ELF-1 (cell line): ENCODE data around the gene CEACAM16.

Experiments used
- DNase-seq: peaks from one replicate; pipeline ENCODE4 v3.0.0-alpha.2; 2016; ENCODE audit warnings: low read depth, low spot score

CEACAM16 gene

DNA sequence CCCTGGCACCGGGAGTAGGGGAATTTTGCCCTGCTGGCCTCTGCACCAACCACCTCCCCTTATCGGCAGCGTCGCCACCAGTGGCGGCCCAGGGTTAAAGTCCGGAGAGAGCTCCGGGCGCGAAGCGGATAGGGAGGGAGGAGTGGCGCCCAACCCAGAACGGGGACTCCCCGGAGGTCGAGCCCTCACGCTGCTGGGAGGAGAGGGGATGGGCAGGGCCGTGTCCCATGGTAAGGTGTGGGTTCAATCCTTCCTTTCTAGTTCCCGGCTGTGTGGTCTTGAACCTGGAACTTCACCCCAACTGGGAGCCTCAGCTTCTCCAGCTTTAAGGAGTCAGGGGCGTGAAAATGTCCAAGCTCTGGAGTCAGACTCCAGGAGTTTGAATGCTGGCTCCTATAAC, 26.3 kb downstream of the CEACAM16 start:
- no peak for DNase-seq

DNA sequence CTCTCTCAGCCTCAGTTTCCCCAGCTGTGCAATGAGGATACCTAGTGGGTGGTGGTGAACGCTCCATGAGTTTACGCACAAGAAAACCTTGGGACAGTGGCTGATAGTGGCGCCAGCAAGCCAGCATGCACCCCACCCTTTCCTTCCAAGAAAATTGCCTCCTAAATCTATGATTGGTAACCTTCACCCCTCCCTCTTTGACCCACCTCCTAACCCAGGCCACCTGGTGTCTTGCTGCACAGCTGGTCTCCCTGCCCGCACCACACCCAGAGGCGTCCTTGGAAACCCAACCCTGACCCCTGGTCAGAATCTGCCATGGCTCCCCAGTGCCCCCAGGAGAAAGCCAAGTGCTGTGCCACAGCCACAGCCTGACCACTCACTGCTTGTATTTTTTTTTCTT, 26.7 kb downstream of the CEACAM16 start:
- no peak for DNase-seq

GRCh38 chr19:44726465-44726864, 27.5 kb downstream of the CEACAM16 start:
- DNase-seq, result no peak

GRCh38 chr19:44728178-44728577, 29.2 kb downstream of the CEACAM16 start:
- DNase-seq, result no peak

- no peak for DNase-seq
These were observed 30.6 kb downstream of the CEACAM16 start for GRCh38 chr19:44729516-44730033.

- no peak for DNase-seq
These were observed 32.1 kb downstream of the CEACAM16 start for GRCh38 chr19:44731081-44731480.

DNA sequence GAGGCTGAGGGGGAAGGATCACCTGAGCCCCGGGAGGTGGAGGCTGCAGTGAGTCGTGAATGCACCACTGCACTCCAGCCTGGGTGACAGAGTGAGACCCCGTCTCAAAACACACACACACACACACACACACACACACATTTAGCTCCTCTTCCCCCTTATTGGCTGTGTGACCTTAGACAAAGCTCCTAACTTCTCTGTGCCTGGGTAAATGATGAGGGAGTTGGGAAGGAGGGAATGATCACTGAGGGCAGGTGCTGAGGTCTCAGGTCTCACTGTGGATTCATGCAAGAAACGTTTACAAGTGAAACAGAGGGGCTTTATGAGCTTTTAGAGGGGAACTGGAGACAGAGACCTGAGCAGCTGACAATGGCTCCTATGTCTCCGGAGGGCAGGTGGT, 32.7 kb downstream of the CEACAM16 start:
- no peak for DNase-seq

DNA sequence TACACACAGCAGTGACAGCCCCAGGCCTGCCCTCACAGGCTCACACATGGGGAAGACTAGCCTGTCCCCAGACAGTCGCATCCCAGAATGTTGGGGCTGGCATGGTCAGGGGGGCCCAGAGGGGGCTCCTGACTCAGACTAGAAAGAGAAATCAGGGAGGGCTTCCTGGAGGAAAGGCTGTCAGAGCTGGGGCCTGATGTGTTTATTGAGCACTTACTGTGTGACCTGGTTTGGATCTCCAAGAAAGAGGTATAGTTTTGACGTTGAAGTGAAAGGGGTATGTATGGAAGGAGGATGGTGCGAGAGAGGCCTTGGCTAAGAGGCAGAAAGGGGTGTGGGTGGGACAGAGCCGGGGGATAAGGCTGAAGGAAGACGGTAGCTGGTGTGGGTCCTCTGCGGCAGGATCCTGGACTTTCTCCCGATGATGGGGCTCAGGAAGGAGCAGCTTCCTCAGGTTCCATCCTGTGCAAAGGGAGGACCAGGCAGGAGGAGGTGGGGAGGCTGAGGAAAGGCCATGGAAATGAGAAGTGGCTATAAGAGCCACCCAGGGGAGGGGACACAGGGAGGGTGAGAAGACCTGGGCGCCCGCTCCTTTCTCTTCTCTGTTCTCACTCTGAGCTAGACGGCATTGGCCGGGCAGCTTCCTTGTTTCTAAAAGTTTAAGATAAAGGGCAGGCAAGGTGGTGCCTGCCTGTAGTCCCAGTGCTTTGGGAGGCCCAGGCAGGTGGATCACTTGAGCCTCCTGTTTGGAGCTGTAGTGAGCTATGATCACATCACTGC, 33.5 kb downstream of the CEACAM16 start:
- peak; percentile 0 for DNase-seq

GRCh38 chr19:44734357-44734756, 35.4 kb downstream of the CEACAM16 start:
- DNase-seq, result no peak

- DNase-seq, result no peak
These were observed 36.1 kb downstream of the CEACAM16 start for GRCh38 chr19:44735011-44735410.

DNA sequence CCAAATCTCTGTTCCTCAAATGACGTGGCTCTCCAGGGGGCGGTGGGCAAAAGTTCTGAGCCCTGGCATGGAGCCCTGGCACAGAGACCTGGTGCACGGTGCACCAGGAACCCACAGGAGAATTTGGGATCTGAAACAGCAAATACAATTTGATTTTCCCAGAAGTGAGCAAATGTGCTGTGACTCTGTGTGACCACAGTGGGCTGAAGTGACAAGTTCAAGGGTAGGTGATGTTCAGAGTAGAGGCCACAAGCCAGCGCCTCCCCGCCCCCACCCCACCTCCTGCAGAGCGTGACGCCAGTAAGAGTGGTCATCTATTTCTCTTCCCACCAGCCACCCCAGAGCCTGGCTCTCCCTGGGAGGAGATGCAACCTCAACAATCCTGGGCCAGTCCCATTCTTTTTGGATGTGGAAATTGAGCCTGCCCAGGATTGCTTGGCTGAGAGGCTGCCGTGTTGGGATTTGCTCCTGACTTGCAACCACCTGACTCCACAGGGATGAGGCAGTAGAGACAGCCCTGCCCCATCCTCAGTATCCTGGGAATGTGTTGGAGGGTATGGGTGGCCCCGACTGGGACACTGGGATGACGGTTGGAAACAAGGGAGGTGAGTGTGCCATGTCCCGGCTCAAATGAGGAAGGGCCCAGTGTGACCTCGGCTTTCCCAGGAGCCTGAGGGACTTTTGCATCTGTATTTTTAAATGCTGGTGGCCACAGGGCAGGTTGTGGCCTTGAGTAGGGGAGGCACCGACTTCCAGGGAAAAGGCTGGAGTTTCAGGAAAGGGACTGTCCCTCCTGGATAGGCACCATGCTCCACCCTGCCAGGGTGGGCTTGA, 38.5 kb downstream of the CEACAM16 start:
- no peak for DNase-seq

- no peak for DNase-seq
These were observed 39.2 kb downstream of the CEACAM16 start for GRCh38 chr19:44738136-44738535.

DNA sequence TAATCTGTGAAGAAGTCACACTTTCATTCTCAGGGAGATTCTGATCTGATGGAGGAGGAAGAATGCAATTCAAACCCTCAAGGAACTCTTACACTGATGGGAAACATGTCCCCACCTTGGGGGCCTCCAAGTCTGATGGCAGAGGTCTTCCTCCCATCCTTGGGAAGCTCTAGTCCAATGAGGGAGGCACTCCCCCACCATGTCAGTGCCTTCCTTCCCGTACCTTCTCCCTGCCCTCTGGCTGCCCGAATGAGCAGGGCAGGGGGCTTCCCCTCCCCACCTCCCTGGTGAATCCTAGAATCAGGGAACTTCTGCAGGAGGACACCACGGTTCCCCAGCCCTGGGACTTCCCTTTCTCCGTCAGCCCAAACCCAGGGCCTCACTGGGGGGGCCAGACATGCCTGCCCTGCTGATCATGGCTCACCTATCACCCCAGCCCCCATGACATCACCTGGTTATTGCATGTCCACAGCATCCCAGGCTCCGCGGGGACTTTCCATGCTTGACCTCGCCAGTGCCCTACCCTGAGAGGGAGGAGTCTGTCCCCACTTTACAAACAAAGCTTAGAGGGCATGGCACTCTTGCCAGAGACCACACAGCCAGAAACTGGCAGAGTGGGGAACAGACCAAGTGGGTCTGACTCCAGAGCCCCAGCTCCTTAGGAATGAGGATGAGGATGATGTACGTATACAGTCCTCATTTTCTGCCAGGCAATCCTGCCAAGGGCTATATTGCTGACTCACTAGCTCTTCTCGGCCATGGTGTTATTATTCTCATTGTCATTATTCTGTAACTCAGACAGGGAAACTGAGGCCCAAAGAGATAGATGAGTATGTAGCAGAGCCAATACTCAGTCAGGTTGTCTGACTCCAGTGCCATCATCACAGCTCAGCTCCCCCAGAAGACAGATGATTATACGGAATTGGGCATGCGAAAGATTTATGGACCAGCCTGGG, 39.9 kb downstream of the CEACAM16 start:
- no peak for DNase-seq

DNA sequence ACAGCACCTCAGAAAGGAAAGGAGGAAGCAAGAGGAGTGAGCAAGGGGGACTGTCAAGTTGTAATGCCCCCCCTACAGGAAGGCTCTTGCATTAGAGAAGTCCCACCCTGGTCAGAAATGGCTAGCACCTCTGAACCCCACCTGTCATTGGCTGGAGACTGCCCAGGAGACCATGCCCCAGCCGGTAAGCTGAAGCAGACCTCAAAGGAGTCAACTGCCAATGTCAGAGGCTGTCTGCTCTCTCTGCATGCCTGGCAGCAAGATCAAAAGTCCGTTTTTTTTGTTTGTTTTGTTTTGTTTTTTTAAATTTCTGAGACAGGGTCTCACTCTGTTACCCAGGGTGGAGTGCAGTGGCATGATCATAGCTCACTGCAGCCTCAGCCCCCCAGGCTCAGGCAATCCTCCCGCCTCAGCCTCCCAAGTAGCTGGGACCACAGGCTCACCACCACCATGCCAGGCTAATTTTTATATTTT, 41.4 kb downstream of the CEACAM16 start:
- DNase-seq, result no peak

DNA sequence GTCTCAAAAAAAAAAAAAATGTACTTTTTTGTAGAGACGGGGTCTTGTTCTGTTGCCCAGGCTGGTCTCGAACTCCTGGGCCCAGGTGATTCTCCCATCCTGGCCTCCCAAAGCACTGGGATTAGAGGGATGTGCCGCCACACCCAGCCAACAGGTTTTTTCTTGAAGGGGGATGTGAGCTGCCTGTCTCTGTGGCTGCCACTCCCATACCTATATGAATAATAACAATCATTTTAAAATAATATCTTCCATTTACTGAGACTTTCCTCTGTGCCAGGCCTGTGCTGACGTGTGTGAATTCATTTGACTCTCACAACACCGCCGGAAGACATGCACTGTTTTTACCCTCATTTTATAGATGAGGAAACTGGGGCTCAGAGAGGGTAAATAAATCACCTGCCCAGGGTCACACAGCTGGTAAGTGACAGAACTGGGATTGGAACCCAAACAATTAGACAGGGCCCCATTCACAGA, 42.3 kb downstream of the CEACAM16 start:
- DNase-seq, result no peak

DNA sequence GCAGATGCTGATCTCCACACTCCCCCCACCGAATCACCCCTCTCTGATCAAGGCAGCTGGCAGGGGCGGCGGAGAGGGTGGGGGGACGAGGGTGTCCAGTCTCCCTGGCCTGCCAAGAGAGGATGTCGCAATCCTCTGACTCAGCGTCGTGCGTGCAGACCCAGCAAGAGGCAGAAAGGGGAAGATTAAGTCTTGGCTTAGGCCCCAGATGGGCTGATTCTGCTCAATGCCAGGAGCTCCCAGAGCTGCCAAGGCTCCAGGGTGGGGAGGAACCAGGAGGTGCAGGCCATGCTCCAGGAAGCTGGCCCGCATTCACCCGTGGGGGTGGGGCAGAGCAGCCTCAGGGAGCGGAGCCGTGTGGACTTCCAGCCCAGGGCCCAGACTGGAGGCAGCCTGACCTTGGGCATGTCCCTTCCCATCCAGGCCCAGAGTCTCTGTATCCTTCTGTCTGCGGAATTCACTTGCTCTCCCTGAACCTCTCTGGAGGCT, 42.9 kb downstream of the CEACAM16 start:
- DNase-seq, result peak; percentile 76

DNA sequence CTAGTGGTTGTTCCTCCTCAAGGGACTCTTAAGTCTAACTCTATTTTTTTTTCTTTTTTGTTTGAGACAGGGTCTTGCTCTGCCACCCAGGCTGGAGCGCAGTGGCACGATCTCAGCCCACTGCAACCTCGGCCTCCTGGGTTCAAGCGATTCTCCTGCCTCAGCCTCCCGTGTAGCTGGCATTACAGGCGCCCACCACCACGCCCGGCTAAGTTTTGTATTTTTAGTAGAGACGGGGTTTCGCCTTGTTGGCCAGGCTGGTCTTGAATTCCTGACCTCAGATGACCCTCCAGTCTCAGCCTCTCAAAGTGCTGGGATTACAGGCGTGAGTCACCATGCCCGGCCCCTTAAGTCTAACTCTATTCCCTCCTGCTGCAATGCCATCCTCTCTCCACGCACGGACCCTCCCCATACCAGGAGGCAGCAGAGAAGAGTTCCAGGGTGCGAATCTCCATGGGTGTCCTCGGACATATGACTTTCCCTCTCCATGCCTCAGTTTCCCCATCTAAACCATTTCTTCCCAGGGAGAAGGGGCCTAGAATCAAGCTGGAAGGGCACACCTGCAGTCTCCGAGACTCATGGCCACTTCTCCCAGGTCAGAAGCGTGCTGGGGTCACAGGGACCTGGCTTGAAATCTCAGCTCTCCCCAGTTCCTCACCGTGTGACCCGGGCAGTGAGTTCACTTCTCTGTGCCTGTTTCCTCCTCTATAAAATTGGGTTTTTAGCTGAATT, 43.5 kb downstream of the CEACAM16 start:
- DNase-seq, result no peak

DNA sequence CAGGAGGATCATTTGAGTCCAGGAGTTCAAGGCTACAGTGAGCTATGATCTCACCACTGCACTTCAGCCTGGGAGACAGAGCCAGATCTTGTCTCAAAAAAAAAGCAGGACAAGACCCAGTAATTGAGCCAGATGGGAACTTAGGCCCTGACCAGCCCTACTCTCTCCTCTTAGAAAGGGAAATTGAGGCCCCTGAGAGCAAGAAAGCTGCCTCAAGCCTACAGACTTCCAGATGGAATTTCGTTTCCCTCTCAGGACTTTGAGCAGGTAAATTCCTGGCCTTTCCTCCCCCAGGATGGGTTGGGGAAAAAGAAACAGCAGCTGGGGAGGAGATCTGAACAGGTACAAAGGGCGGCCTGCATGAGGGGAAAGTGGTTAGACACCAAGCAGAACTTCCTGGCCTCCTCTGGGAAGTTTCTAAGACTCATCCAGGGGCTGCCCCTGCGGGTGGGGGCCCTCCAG, 46.0 kb downstream of the CEACAM16 start:
- no peak for DNase-seq

DNA sequence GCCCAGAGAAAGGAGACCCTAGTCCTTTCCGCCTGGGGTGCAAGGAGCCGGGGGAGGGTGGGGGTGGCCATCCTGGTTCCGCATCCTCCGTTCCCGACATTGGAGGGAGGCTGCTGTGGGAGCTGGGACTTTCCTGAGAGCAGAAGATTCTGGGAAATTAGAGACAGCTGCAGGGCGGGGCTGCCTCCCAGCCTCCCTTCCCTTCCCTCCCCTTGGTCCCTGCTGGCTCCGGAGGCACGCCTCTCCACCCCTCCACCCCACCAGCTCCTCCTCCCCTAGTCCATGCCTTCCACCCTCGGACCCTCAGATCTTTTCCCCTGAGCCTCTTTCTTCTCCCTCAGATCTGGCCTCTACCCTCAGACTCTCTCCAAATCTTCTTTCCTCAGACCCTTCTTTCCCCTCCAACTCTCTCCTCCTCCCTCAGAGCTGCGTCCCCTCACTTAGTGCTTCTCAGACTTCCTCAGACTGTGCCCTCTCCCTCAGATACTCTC, 46.4 kb downstream of the CEACAM16 start:
- DNase-seq, result peak; percentile 62
